WI38 (cell line): ENCODE data around the gene ALPL.

ENCODE experiments used
- H3K4me3 ChIP-seq: 2 replicates; pipeline ENCODE4 v1.5.1; 2011; ENCODE audit warnings: low read depth, mild to moderate bottlenecking, control low read depth, low read length
- CTCF ChIP-seq: IDR thresholded peaks from 2 replicates; pipeline ENCODE4 v1.5.1; 2012; ENCODE audit warnings: low read depth, mild to moderate bottlenecking, control low read depth, low read length

The ALPL gene

DNA sequence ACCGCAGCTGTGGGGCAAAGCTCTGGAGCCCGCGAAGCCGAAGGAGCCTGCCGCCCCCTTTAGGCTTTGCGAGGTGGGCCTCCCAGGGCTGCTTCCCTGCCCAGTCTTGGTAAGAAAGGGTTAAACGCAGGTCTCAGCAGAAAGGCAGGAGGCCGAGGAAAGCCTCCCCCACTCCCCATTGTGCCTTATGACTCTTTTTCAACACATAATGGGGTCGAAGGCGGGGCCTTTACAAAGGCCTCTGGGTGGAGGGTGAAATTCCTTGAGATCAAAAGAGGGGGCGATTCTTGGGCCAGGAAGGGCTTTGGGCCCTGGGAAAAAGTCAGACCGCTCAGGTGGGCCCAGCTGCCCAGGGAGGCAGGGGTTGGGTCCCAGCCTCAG, 880 bp downstream of the ALPL start:
- no peak overlapping the region for H3K4me3 ChIP-seq
- TF ChIP-seq CTCF = no peak

- no peak for TF ChIP-seq CTCF
- H3K4me3 ChIP-seq = no peak overlapping the region
Measured at GRCh38 chr1:21510885-21511578, 1.8 kb downstream of the ALPL start.

- TF ChIP-seq CTCF = no peak
Measured at GRCh38 chr1:21511579-21512522, 2.6 kb downstream of the ALPL start.

DNA sequence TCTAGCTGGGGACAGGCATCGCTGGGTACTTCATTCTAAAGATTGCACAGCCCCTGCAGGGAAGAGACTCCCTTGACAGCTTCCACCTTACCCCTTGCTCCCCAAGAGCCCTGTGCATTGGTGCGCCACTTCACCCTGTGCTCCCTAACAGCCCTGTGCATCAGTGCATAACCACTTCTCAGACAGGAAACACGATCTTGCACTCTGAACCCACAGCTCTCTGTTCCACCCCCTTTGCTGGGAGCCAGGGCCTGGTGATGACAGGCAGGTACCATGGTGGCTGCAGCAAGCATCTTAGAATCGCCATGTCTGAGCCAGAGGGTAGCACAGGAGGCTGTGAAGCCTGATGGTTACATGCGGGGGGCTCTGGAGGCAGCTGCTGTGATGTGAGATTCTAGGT, 5.0 kb downstream of the ALPL start:
- TF ChIP-seq CTCF = no peak
- no peak overlapping the region for H3K4me3 ChIP-seq

More at GRCh38 chr1:21511579-21512522, 2.6 kb downstream of the ALPL start:
- H3K4me3 ChIP-seq = no peak overlapping the region

- H3K4me3 ChIP-seq = no peak overlapping the region
- TF ChIP-seq CTCF = no peak
Measured at GRCh38 chr1:21517161-21517589, 8.0 kb downstream of the ALPL start.

DNA sequence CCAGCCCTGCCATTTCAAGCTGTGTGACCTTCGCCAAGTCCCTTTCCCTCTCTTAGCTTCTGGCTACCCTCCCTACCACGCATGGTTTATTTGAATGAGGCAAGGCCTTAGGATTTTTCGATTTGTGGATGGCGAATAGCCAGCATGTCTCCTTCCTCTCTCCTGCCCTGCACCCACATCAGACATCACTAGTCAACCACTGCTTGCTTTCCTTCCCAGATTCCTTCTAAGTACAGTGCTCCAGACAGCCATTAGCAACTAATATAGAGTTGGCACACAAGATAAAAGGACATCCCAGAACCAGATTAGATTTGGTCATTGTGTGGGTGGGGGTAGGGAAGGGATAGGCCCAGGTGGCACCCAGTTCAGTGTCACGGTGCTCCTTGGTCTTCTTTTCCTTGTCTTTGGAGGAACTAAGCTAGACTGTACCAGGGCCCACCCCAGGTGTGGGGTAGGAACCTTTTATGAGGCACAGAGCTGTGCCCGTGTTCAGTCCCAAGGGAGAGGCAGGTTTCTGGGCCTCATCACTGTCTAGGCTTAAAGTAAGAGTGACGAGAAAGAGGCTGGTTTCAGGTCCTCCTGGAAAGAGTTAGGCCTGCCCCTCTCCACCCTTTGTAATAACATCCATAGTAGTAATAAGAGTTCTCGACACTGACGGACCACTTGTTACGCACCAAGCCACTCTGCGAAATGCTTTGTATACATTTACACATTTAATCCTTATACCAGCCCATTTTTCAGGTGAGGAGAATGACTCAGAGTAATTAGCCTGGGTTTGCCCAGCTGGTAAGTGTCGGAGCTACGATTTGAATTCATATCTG, 8.6 kb downstream of the ALPL start:
- no peak overlapping the region for H3K4me3 ChIP-seq
- no peak for TF ChIP-seq CTCF
